Measurements from ENCODE around the gene GFOD1. TPM values are rescaled to one million over a fixed set of nuclear protein-coding genes. Genes with fewer than 3 reads are reported as not detected.

Gene GFOD1
- total and polyA plus RNA-seq, 10 donors = 3.4 to 54.0 (median 32.5) TPM

- Histone ChIP-seq H3K27me3 (replicated peaks in 1 of 7) (no peaks in the 10 kb centered on the region), H3K4me3 (no peak overlapping the region), H3K36me3 (peaks cover 0 to 24% (median under 1%) of the 10 kb centered on the region in 6 donors), H3K27ac (no peak overlapping the region), H3K9me3 (no peaks in the 10 kb centered on the region), H3K4me1 (peaks cover 27 to 89% (median 68%) of the 10 kb centered on the region in 6 donors)
- 75 to 92% (median 80%) methylated on average over 6 of the region's 6 CpGs for WGBS, 5 donors
- intact Hi-C loops (cut with DNase I; ENCODE audit: low total_unique reads) = no loop called here
- TF ChIP-seq POLR2AphosphoS5 (IDR thresholded peaks at IDR 0.05) = no peak
- TF ChIP-seq CTCF (IDR thresholded peaks at IDR 0.05 in 8 of 11, conservative IDR thresholded peaks at IDR 0.05 in 3 of 11) = no peak
- TF ChIP-seq POLR2A (IDR thresholded peaks at IDR 0.05) = no peak
- no peak for DNase-seq
Measured at GRCh38 chr6:13359287-13359686, 128.1 kb downstream of the GFOD1 start.

- no peak for DNase-seq
- Histone ChIP-seq H3K4me1 (peaks cover 35 to 89% (median 68%) of the 10 kb centered on the region in 6 donors), H3K27ac (peak overlapping the region in 1 of 8 donors; percentile 24), H3K27me3 (replicated peaks in 1 of 7) (no peaks in the 10 kb centered on the region), H3K9me3 (no peaks in the 10 kb centered on the region), H3K36me3 (peaks cover 0 to 17% (median 0%) of the 10 kb centered on the region in 6 donors), H3K4me3 (no peak overlapping the region)
- intact Hi-C loops (cut with DNase I; ENCODE audit: low total_unique reads) = no loop called here
- 90 to 95% (median 94%) methylated on average over 2 of the region's 2 CpGs for WGBS, 5 donors
- TF ChIP-seq CTCF (IDR thresholded peaks at IDR 0.05 in 8 of 11, conservative IDR thresholded peaks at IDR 0.05 in 3 of 11) = no peak
- TF ChIP-seq POLR2A (IDR thresholded peaks at IDR 0.05) = no peak
- TF ChIP-seq POLR2AphosphoS5 (IDR thresholded peaks at IDR 0.05) = no peak
Measured at GRCh38 chr6:13358511-13358910, 128.9 kb downstream of the GFOD1 start.

- intact Hi-C loops (cut with DNase I; ENCODE audit: low total_unique reads) = no loop called here
- no peak for DNase-seq
Measured at GRCh38 chr6:13357551-13358075, 129.8 kb downstream of the GFOD1 start.

More at GRCh38 chr6:13357551-13358075, 129.8 kb downstream of the GFOD1 start:
- H3K4me1 ChIP-seq = peaks cover 38 to 96% (median 71%) of the 10 kb centered on the region in 6 donors
- no peaks in the 10 kb centered on the region for H3K9me3 ChIP-seq
- H3K36me3 ChIP-seq = peaks cover 0 to 8% (median 0%) of the 10 kb centered on the region in 6 donors
- TF ChIP-seq POLR2AphosphoS5 (IDR thresholded peaks at IDR 0.05) = peak in 1 of 3 donors; percentile 35
- no peak for TF ChIP-seq CTCF (IDR thresholded peaks at IDR 0.05 in 8 of 11, conservative IDR thresholded peaks at IDR 0.05 in 3 of 11)
- no peaks in the 10 kb centered on the region for H3K27me3 ChIP-seq (replicated peaks in 1 of 7)
- peak overlapping the region; percentile 8 to 86 (median 81) for H3K27ac ChIP-seq
- 85 to 93% (median 90%) methylated on average over 14 of the region's 14 CpGs for WGBS, 5 donors
- H3K4me3 ChIP-seq = no peak overlapping the region
